ENCODE data around the gene ATP8A2.

DNA sequence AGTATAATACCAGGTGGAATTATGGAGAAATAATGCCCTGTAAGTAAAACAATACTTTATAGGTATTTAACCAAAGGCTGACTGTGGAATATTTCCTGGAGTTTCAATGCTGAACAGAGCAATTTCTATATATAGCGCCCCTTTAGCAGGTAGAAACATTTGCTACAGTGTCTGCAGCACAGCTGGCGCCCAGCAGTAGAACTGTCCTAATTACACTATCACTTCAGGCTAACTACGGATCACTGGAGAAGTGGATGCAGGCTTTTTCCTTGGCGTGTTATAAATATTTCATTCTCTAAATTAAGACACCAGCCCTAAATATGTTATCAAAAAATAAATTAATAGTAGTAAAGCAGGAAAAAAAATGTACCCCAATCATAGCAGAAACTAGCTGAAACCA lies 677.0 kb downstream of the ATP8A2 start:
- no peak for TF ChIP-seq CTCF (IDR thresholded peaks at IDR 0.05)
- TF ChIP-seq EZH2phosphoT487 (IDR thresholded peaks at IDR 0.05), result no peak

Measured in neural progenitor cell (in vitro differentiated cells).